Measurements from ENCODE around the gene E2F6. TPM values are rescaled to one million over a fixed set of nuclear protein-coding genes. Genes with fewer than 3 reads are reported as not detected.

Gene E2F6
- total RNA-seq, 1 donor from 2014 or later, result 11.8 TPM

DNA sequence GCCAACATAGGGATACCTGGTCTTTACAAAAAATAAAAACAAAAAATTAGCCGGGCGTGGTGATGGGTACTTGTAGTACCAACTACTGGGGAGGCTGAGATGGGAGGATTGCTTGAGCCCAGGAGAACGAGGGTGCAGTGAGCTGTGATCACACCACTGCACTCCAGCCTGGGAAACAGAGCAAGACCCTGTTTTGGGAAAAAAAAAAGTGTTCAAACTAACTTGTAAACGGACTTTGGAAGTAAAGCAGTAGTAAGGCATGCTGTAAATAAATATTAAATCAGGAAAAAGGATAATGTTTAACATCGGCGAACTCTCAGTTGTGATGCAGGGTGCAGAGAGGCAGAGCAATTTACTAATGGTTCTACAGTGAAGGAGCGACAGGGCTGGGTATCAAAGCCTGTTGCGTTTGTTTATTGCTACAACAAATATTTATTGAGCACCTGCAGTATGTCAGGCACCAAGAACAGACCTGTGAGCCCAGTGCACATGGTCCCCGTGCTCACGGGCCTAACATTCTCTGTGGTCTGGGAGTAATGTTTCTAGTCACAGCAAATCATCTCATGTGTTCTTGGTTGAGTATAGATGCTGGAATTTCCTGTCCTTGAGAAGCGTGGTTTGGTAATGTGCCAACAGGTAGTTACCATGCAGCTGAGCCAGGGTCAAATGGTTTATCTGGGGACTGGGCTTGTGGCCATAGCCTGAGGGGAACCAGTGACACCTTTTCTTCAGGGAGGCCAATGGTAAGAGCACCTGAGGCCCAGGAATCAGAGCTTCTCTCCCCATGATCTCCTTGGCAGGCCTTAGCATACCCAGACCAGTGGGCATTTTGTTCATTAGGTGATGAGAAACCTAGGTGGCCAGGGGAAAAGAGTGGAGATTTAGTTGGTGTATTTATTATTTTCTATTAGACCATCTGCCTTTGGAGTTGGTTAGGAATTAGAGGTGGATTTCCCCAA lies 40.0 kb upstream of the E2F6 start:
- Mint-ChIP-seq H3K36me3 (ENCODE audit: low read depth) (no peaks in the 10 kb centered on the region), H3K4me1 (no peaks in the 10 kb centered on the region)
- CTCF ChIA-PET, result no interaction called here

DNA sequence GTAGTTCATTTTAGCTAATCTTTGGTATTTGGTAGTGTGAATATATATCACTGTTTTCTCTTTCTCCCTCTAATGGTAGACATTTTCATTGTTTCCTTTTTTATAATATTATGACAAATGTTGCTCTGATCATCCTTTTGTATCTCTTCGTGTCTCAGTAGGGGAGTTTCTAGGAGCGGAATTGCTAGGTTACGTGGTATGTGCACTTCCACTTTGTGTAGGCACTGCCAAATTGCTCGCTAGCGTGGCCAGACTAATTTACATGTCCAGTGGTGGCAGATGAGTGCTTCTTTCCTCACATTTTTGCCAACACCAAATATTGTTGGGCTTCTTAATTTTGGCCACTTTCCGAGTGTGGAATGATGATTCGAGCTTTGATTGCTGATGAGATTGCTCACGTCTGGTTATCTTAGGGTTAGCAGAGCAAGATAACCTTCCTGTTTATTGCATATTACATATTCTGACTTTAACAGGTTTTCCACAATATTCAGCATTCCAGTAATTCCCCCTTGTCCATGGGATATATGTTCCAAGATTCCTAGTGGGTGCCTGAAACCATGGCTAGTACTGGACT lies 37.5 kb upstream of the E2F6 start:
- intact Hi-C loops (cut with micrococcal nuclease), result no loop called here
- Mint-ChIP-seq H3K27me3 (peaks cover 15% of the 10 kb centered on the region), H3K9me3 (peaks cover 2% of the 10 kb centered on the region), H3K4me3 (no peak overlapping the region), H3K4me1 (no peaks in the 10 kb centered on the region), H3K36me3 (ENCODE audit: low read depth) (no peaks in the 10 kb centered on the region), H3K27ac (no peak overlapping the region)
- ChIA-PET POLR2A (no interaction called here), CTCF (no interaction called here)
- TF ChIP-seq, protein P1, sequence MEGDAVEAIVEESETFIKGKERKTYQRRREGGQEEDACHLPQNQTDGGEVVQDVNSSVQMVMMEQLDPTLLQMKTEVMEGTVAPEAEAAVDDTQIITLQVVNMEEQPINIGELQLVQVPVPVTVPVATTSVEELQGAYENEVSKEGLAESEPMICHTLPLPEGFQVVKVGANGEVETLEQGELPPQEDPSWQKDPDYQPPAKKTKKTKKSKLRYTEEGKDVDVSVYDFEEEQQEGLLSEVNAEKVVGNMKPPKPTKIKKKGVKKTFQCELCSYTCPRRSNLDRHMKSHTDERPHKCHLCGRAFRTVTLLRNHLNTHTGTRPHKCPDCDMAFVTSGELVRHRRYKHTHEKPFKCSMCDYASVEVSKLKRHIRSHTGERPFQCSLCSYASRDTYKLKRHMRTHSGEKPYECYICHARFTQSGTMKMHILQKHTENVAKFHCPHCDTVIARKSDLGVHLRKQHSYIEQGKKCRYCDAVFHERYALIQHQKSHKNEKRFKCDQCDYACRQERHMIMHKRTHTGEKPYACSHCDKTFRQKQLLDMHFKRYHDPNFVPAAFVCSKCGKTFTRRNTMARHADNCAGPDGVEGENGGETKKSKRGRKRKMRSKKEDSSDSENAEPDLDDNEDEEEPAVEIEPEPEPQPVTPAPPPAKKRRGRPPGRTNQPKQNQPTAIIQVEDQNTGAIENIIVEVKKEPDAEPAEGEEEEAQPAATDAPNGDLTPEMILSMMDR (IDR thresholded peaks at IDR 0.05), result no peak
- ATAC-seq (ENCODE audit: low read depth) (no peak), DNase-seq (no peak)

More for the DNA sequence above, 40.0 kb upstream of the E2F6 start:
- ATAC-seq (ENCODE audit: low read depth) (no peak), DNase-seq (no peak)
- intact Hi-C loops (cut with micrococcal nuclease), result no loop called here
- H3K27ac Mint-ChIP-seq, result no peak overlapping the region
- no peak overlapping the region for H3K4me3 Mint-ChIP-seq
- peaks cover 2% of the 10 kb centered on the region for H3K9me3 Mint-ChIP-seq
- peaks cover 18% of the 10 kb centered on the region for H3K27me3 Mint-ChIP-seq
- POLR2A ChIA-PET, result no interaction called here
- TF ChIP-seq, protein P1 (IDR thresholded peaks at IDR 0.05), result no peak

DNA sequence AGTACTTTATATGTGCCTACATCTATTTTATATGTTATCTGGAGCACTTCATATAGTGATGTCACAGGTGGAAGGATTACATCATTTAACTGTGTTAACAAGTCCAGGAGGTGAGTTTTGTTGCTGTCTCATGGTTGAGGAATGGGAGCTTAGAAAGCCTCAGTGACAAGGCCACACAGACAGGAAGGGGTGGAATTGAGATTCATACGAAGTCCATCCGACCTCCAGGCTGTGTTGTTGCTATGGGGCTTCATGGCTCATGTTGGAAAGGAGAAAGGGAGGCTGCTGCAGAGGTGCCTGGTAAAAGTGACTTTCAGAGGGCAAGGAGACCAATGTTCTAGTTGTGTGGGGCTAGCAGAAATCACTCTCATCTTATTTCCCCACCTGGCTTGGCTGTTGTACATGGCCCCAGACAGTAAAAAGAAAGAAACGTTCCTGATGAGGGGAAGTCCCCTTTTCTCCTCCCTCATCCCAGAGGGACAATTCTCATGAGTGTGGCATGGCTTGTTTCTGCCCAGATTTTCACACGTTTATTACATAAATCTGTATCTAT lies 36.9 kb upstream of the E2F6 start:
- peaks cover 10% of the 10 kb centered on the region for H3K27me3 Mint-ChIP-seq
- no peak overlapping the region for H3K27ac Mint-ChIP-seq
- H3K9me3 Mint-ChIP-seq, result peaks cover 2% of the 10 kb centered on the region
- DNase-seq (no peak), ATAC-seq (ENCODE audit: low read depth) (no peak)
- TF ChIP-seq, protein P1 (IDR thresholded peaks at IDR 0.05), result no peak
- intact Hi-C loops (cut with micrococcal nuclease), result no loop called here
- H3K4me1 Mint-ChIP-seq, result no peaks in the 10 kb centered on the region
- ChIA-PET CTCF (no interaction called here), POLR2A (no interaction called here)
- no peaks in the 10 kb centered on the region for H3K36me3 Mint-ChIP-seq (ENCODE audit: low read depth)
- H3K4me3 Mint-ChIP-seq, result no peak overlapping the region

DNA sequence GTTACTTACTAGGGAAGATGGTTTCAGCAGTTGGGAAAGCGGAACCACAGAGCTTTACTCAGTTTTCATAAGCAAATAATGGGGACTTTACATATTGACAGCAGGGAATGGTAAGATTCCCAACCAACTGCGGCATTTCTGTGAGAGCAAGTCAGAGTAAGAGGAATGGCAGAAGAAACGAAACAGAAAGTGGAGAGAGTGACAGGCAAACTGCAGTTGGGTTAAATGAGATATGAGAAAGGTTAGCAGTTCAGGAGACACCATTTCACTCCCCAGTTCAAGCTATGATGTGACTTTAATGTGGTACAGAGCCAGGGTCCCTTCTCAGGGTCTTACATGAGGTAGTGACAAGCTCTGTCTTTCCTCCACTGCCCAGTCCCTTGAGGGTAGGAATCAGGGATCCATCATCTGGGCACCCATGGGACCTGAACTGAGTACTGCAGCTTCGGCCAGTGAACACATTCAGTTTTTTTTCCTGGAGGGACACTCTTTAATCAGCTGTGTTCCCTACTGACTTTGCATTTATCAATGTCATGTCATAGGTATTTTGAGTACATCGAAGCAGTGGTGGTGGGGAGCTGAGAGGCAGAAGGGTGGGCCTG lies 34.8 kb upstream of the E2F6 start:
- peaks cover 2% of the 10 kb centered on the region for H3K9me3 Mint-ChIP-seq
- DNase-seq (no peak), ATAC-seq (ENCODE audit: low read depth) (no peak)
- intact Hi-C loops (cut with micrococcal nuclease), result no loop called here
- H3K4me3 Mint-ChIP-seq, result no peak overlapping the region
- no peak overlapping the region for H3K27ac Mint-ChIP-seq
- H3K4me1 Mint-ChIP-seq, result no peaks in the 10 kb centered on the region
- H3K36me3 Mint-ChIP-seq (ENCODE audit: low read depth), result no peaks in the 10 kb centered on the region
- CTCF ChIA-PET, result interaction anchor here (0.6 kb wide), 1 partner anchor 192 kb away, joined by 4 read pairs; no protein-coding TSS in a partner anchor
- peaks cover 8% of the 10 kb centered on the region for H3K27me3 Mint-ChIP-seq
- TF ChIP-seq, protein P1 (IDR thresholded peaks at IDR 0.05), result no peak
- POLR2A ChIA-PET, result no interaction called here

Data from activated B cell treated with CpG ODN at 0.5 μM for 24 hours (primary cell).